ENCODE measurements around the gene CDH23.

Gene CDH23

GRCh38 chr10:71526653-71527052, 129.9 kb downstream of the CDH23 start:
- TF ChIP-seq, protein P1, sequence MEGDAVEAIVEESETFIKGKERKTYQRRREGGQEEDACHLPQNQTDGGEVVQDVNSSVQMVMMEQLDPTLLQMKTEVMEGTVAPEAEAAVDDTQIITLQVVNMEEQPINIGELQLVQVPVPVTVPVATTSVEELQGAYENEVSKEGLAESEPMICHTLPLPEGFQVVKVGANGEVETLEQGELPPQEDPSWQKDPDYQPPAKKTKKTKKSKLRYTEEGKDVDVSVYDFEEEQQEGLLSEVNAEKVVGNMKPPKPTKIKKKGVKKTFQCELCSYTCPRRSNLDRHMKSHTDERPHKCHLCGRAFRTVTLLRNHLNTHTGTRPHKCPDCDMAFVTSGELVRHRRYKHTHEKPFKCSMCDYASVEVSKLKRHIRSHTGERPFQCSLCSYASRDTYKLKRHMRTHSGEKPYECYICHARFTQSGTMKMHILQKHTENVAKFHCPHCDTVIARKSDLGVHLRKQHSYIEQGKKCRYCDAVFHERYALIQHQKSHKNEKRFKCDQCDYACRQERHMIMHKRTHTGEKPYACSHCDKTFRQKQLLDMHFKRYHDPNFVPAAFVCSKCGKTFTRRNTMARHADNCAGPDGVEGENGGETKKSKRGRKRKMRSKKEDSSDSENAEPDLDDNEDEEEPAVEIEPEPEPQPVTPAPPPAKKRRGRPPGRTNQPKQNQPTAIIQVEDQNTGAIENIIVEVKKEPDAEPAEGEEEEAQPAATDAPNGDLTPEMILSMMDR (IDR thresholded peaks at IDR 0.05) = no peak
- Histone ChIP-seq H3K4me1 (ENCODE audit: control insufficient read depth in 1 of 2, insufficient read depth in 1 of 2, low read depth in 1 of 2, low read length in 1 of 2) (no peaks in the 10 kb centered on the region), H3K27ac (no peak overlapping the region), H3K36me3 (no peaks in the 10 kb centered on the region), H3K4me3 (ENCODE audit: low read depth in 1 of 2, low read length in 1 of 2) (no peak overlapping the region), H3K27me3 (peaks cover 3% of the 10 kb centered on the region), H3K9me3 (no peaks in the 10 kb centered on the region)

DNA sequence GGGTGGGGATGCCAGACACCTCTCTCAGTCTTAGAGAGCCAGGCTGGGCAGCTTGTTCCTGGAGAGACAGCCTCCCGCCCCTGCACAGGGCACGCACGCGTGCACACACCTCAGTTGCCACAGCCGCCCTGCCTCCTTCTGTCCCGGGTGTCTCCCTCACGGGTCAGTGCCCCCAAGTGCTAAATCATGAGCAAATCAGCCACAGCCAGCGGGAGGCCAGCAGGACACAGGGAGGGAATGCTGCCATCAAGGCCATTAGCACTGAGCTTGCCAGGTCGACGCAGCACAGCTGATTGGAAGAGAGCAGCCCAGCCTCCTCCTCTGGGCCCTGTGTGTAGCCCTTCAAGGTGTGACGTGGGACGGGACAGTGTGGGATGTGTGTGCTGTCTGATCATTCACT, 130.4 kb downstream of the CDH23 start:
- TF ChIP-seq, protein P1 (IDR thresholded peaks at IDR 0.05) = no peak
- Histone ChIP-seq H3K36me3 (no peaks in the 10 kb centered on the region), H3K27ac (no peak overlapping the region), H3K27me3 (peaks cover 3% of the 10 kb centered on the region), H3K4me3 (ENCODE audit: low read depth in 1 of 2, low read length in 1 of 2) (no peak overlapping the region), H3K9me3 (no peaks in the 10 kb centered on the region), H3K4me1 (ENCODE audit: control insufficient read depth in 1 of 2, insufficient read depth in 1 of 2, low read depth in 1 of 2, low read length in 1 of 2) (no peaks in the 10 kb centered on the region)

GRCh38 chr10:71528371-71529206, 131.9 kb downstream of the CDH23 start:
- Histone ChIP-seq H3K9me3 (no peaks in the 10 kb centered on the region), H3K27ac (no peak overlapping the region), H3K36me3 (no peaks in the 10 kb centered on the region), H3K4me3 (ENCODE audit: low read depth in 1 of 2, low read length in 1 of 2) (no peak overlapping the region), H3K4me1 (ENCODE audit: control insufficient read depth in 1 of 2, insufficient read depth in 1 of 2, low read depth in 1 of 2, low read length in 1 of 2) (no peaks in the 10 kb centered on the region), H3K27me3 (no peaks in the 10 kb centered on the region)
- TF ChIP-seq, protein P1 (IDR thresholded peaks at IDR 0.05) = no peak

DNA sequence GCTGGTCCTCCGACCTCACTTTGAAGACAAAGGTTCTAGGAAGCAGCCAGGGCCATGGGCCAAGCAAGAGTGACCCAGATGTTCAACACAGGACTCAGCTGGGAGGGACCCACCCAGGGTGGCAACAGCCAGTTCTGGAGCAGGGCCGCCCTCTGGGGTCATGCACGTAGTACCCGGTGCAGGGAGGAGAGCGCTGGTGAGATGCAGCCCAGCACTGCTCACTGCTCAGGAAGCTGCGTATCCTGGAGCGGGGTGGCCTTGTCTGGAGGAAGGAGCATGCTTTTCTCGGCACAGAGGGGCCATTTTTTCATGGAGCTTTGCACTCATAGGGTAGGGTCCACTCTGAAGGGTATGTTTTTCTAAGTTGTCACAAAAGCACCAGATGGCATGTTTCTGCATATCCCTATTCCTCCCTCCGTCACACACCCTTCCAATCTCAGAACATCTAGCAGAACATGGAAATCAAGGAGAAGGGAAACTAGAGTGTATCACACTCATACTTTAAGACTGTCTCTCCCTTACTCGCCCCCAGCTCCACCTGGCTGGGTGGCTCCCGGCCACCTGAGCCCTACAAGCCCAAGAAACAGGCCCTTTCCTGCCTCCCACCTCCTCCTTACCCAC, 132.6 kb downstream of the CDH23 start:
- Histone ChIP-seq H3K36me3 (no peaks in the 10 kb centered on the region), H3K4me1 (ENCODE audit: control insufficient read depth in 1 of 2, insufficient read depth in 1 of 2, low read depth in 1 of 2, low read length in 1 of 2) (no peaks in the 10 kb centered on the region), H3K27ac (no peak overlapping the region), H3K9me3 (no peaks in the 10 kb centered on the region), H3K27me3 (no peaks in the 10 kb centered on the region), H3K4me3 (ENCODE audit: low read depth in 1 of 2, low read length in 1 of 2) (no peak overlapping the region)
- TF ChIP-seq, protein P1 (IDR thresholded peaks at IDR 0.05) = no peak

- Histone ChIP-seq H3K4me3 (ENCODE audit: low read depth in 1 of 2, low read length in 1 of 2) (no peak overlapping the region), H3K9me3 (no peaks in the 10 kb centered on the region), H3K36me3 (no peaks in the 10 kb centered on the region), H3K27ac (no peak overlapping the region), H3K4me1 (ENCODE audit: control insufficient read depth in 1 of 2, insufficient read depth in 1 of 2, low read depth in 1 of 2, low read length in 1 of 2) (no peaks in the 10 kb centered on the region), H3K27me3 (no peaks in the 10 kb centered on the region)
- TF ChIP-seq, protein P1 (IDR thresholded peaks at IDR 0.05) = no peak
Observed at GRCh38 chr10:71530781-71531180, 134.1 kb downstream of the CDH23 start.

Measured in neutrophil (primary cell).